ENCODE measurements around the gene NIPAL3.

- TF ChIP-seq RARB (CRISPR knock-in tag; IDR thresholded peaks at IDR 0.05) (no peak), ZFP3 (CRISPR knock-in tag; IDR thresholded peaks at IDR 0.05) (no peak), CSDC2 (CRISPR knock-in tag; IDR thresholded peaks at IDR 0.05) (no peak), ZFP30 (CRISPR knock-in tag; IDR thresholded peaks at IDR 0.05) (no peak), CSRNP3 (CRISPR knock-in tag; IDR thresholded peaks at IDR 0.05) (no peak), TCF4 (CRISPR knock-in tag; IDR thresholded peaks at IDR 0.05; ENCODE audit: borderline replicate concordance) (no peak), ZC3H10 (CRISPR knock-in tag; IDR thresholded peaks at IDR 0.05) (no peak), ESRRG (CRISPR knock-in tag; IDR thresholded peaks at IDR 0.05) (no peak), PATZ1 (CRISPR knock-in tag; IDR thresholded peaks at IDR 0.05; ENCODE audit: borderline replicate concordance) (no peak), ISL1 (CRISPR knock-in tag; IDR thresholded peaks at IDR 0.05) (no peak)
Measured at GRCh38 chr1:24450857-24451397, 35.3 kb downstream of the NIPAL3 start.
